ENCODE data around the gene LAMA2.

LAMA2 gene

DNA sequence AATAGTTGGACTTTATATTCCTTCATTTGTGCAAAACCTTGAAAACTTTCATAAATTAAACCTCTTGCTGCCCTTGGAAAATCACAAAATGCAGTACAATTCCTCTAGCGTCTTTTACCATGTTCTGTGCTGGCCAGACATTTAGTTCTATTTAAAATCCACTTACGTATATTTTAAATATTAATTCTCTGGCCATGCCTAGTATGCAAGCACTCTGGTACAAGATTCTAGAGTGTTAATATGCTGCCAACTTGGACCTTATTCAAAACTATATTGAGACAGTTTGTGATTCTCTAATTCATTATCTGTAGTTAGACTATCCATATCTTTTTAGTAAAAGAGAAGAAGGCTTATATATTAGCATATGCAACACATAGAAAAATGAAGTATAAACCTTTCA is 498.9 kb downstream of the LAMA2 start:
- Histone ChIP-seq H4K20me1 (ENCODE audit: insufficient read depth, low read length) (no peaks in the 10 kb centered on the region), H3K79me2 (ENCODE audit: insufficient read depth, low read length) (no peaks in the 10 kb centered on the region), H3K9me2 (ENCODE audit: low read depth, low read length) (no peaks in the 10 kb centered on the region), H3K9ac (ENCODE audit: low read length) (no peak overlapping the region), H3K4me2 (ENCODE audit: low read length) (no peak overlapping the region), H3K36me3 (ENCODE audit: insufficient read depth, low read length) (no peaks in the 10 kb centered on the region), H3F3A (ENCODE audit: insufficient read depth, low read length) (no peaks in the 10 kb centered on the region), H2AFZ (ENCODE audit: low read length) (no peak overlapping the region), H3K27ac (ENCODE audit: low read depth, low read length, poor library complexity, severe bottlenecking) (no peak overlapping the region), H3K9me3 (ENCODE audit: low read length) (no peaks in the 10 kb centered on the region), H3K27me3 (ENCODE audit: insufficient read depth, low read length) (no peaks in the 10 kb centered on the region), H3K4me1 (ENCODE audit: insufficient read depth, low read length, severe bottlenecking) (no peaks in the 10 kb centered on the region), H3K4me3 (ENCODE audit: low read depth, low read length, poor library complexity, severe bottlenecking) (no peak overlapping the region)
- no peak for TF ChIP-seq EZH2 (IDR thresholded peaks at IDR 0.05; ENCODE audit: borderline replicate concordance, low read length)
- TF ChIP-seq, protein P1, sequence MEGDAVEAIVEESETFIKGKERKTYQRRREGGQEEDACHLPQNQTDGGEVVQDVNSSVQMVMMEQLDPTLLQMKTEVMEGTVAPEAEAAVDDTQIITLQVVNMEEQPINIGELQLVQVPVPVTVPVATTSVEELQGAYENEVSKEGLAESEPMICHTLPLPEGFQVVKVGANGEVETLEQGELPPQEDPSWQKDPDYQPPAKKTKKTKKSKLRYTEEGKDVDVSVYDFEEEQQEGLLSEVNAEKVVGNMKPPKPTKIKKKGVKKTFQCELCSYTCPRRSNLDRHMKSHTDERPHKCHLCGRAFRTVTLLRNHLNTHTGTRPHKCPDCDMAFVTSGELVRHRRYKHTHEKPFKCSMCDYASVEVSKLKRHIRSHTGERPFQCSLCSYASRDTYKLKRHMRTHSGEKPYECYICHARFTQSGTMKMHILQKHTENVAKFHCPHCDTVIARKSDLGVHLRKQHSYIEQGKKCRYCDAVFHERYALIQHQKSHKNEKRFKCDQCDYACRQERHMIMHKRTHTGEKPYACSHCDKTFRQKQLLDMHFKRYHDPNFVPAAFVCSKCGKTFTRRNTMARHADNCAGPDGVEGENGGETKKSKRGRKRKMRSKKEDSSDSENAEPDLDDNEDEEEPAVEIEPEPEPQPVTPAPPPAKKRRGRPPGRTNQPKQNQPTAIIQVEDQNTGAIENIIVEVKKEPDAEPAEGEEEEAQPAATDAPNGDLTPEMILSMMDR (IDR thresholded peaks at IDR 0.05; ENCODE audit: low read length): no peak

DNA sequence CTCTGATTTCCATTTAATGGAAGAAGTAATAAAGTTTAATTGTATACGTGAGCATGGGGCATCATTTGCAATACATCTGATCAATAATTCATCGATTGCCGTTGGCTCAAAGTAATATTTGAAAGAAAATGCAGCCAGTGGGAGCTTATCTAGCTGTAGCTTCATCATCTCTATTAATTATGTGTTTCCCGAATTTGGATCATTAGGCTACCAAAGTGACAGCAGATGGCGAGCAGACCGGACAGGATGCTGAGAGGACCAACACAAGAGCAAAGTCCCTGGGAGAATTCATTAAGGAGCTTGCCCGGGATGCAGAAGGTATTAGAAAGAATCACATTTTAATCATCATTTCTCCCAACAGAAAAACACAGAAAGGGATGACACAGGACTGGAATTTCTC is 500.0 kb downstream of the LAMA2 start:
- Histone ChIP-seq H3F3A (ENCODE audit: insufficient read depth, low read length) (no peaks in the 10 kb centered on the region), H4K20me1 (ENCODE audit: insufficient read depth, low read length) (no peaks in the 10 kb centered on the region), H3K27ac (ENCODE audit: low read depth, low read length, poor library complexity, severe bottlenecking) (no peak overlapping the region), H3K4me3 (ENCODE audit: low read depth, low read length, poor library complexity, severe bottlenecking) (no peak overlapping the region), H3K27me3 (ENCODE audit: insufficient read depth, low read length) (no peaks in the 10 kb centered on the region), H3K9ac (ENCODE audit: low read length) (no peak overlapping the region), H3K79me2 (ENCODE audit: insufficient read depth, low read length) (no peaks in the 10 kb centered on the region), H3K9me3 (ENCODE audit: low read length) (no peaks in the 10 kb centered on the region), H3K4me2 (ENCODE audit: low read length) (no peak overlapping the region), H3K9me2 (ENCODE audit: low read depth, low read length) (no peaks in the 10 kb centered on the region), H2AFZ (ENCODE audit: low read length) (no peak overlapping the region), H3K4me1 (ENCODE audit: insufficient read depth, low read length, severe bottlenecking) (no peaks in the 10 kb centered on the region), H3K36me3 (ENCODE audit: insufficient read depth, low read length) (no peaks in the 10 kb centered on the region)
- TF ChIP-seq, protein P1 (IDR thresholded peaks at IDR 0.05; ENCODE audit: low read length): no peak
- TF ChIP-seq EZH2 (IDR thresholded peaks at IDR 0.05; ENCODE audit: borderline replicate concordance, low read length): no peak

DNA sequence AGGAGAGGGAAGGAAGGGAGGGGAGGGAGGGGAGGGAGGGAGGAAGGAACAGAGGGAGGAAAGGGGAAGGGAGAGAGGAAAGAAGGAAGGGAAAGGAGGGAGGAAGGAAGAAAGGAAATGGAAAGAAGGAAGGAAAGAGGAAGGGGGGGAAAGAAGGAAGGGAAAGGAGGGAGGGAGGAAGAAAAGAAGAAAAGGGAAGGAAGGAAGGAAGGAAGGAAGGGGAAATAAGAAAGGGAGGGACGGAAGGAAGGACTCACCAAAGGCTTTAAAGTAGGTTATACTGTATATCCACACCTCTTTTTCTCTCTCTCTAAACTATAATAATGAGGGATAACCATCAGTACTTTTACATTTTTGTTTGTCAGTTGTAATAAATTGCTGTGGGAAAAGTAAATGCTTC is 502.2 kb downstream of the LAMA2 start:
- no peaks in the 10 kb centered on the region for H3K27me3 ChIP-seq (ENCODE audit: insufficient read depth, low read length)
- no peak overlapping the region for H3K27ac ChIP-seq (ENCODE audit: low read depth, low read length, poor library complexity, severe bottlenecking)
- no peaks in the 10 kb centered on the region for H3F3A ChIP-seq (ENCODE audit: insufficient read depth, low read length)
- no peaks in the 10 kb centered on the region for H3K9me3 ChIP-seq (ENCODE audit: low read length)
- no peaks in the 10 kb centered on the region for H3K4me1 ChIP-seq (ENCODE audit: insufficient read depth, low read length, severe bottlenecking)
- no peak overlapping the region for H3K4me3 ChIP-seq (ENCODE audit: low read depth, low read length, poor library complexity, severe bottlenecking)
- no peaks in the 10 kb centered on the region for H3K36me3 ChIP-seq (ENCODE audit: insufficient read depth, low read length)
- no peaks in the 10 kb centered on the region for H3K9me2 ChIP-seq (ENCODE audit: low read depth, low read length)
- no peaks in the 10 kb centered on the region for H3K79me2 ChIP-seq (ENCODE audit: insufficient read depth, low read length)
- no peak overlapping the region for H2AFZ ChIP-seq (ENCODE audit: low read length)
- H4K20me1 ChIP-seq (ENCODE audit: insufficient read depth, low read length): no peaks in the 10 kb centered on the region
- no peak overlapping the region for H3K4me2 ChIP-seq (ENCODE audit: low read length)
- no peak overlapping the region for H3K9ac ChIP-seq (ENCODE audit: low read length)
- TF ChIP-seq, protein P1 (IDR thresholded peaks at IDR 0.05; ENCODE audit: low read length): no peak
